HG02571 (cell line): Measurements from ENCODE around the gene IL17F.

Source experiments
- ATAC-seq: cut with Tn5 transposase; IDR thresholded peaks from one replicate; pipeline ENCODE4 v1.9.1; 2021; ENCODE audit warnings: mild to moderate bottlenecking, moderate library complexity; ENCODE audit not compliant: unreplicated experiment

IL17F gene

GRCh38 chr6:52244400-52244799, at the start of gene IL17F:
TSS of gene IL17F (minus strand) at chr6:52244500. CDS start at chr6:52244429, 71 bp downstream.
- no peak for ATAC-seq

DNA sequence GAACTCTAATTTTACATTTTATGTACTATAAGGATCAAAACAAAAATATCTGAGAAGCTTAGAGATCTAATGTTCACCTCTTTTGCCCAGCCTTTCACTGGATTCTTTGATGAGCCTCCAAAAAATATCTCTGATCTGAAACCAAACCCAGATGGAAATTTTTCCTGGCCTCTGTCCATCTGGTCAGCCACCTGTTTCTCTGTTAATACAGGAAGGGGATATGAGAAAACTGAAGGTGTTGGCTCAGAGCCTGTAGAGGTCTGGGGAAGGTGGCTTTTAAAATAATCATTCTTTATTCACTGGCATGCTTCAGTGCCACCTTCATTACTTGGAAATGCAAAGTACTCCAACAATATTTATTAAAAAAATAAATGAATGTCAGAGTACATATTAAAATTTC, 48.8 kb upstream of the IL17F start:
- ATAC-seq: no peak

DNA sequence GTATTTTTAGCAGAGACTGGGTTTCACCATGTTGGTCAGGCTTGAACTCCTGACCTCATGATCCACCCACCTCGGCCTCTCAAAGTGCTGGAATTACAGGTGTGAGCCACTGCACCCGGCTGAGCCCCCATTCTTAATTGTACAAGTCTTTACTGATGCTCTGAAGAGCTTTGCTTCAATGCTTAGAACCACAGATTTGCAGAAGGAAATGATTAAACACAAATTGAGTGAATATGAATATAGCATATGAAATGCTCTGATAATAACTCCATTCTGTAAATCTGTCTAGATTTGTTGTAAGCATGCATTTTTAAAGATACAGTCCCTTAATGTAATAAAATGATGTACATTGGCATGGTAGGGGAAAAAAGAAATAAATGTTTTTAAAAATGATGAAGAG, 44.5 kb upstream of the IL17F start:
- no peak for ATAC-seq

- no peak for ATAC-seq
These were observed 43.9 kb upstream of the IL17F start for GRCh38 chr6:52288216-52288615.

DNA sequence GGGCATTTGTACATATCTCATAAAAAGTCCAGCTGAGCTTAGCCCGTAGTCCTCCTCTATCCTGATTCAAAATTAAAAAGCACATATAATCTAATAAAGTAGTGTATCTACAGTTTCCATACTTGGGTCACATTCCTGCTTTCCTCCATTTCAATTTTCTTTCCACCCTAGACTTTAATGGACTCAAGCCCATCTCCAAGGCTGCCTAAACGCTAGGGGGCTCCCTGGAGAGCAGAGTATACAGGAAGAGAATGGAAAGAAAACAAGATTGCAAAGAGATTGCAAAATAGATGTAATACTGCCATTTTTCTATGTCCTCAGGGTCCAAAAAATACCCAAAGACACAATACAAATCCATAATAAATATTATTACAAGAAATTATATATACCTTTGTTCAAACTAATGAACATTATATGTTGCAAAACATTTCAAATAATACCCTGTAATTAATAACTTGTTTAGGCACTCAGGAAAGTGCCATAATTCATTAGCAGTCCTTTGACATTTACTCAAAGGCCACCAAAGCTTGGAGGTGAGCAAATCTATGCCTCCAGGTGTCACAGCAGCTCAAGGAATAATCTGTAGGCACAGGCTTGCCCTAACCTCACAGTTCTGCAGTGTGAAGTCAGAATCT, 42.6 kb upstream of the IL17F start:
- ATAC-seq: no peak

DNA sequence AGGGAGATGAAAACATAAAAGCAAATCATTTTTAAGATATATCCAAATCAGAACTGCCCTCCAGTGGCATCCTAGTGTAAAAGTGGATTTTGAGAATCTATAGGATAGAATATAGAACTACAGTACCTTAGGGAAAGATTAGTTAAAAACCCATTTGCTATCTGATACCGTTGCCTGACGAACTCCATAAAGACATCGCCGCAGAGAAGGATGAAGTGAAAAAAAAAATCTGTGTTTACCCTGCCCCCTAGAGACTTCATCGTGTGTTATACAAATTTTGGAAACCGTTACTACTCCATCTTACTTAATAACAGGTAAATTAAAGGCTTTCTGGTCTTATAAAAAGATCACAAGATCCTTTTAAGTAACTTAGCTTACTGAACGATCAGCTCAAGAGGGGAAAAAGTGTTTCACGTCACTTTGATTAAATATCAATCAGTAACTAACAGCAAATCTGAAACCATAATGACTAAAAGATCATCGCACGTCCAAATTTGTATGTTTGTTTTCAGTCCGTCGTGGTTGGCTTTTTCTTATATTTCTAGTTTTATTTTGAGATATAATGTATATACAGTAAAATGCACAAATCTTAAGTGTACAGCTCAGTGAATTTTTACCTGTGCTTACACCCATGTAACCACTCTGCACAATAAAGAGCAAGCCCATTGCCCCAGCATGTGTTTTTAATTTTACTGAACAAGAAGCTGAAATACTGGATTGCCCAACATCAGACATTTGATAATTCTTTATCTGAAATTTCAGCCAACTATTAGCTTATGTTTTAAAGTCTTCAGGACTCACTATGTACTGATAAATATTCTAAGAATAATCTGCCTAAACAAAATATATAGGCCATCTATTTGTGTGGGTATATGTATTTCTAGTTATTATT, 41.1 kb upstream of the IL17F start:
- no peak for ATAC-seq

- peak; percentile 97 for ATAC-seq
These were observed 40.3 kb upstream of the IL17F start, which contains the start of gene MCM3 for GRCh38 chr6:52284460-52285176. TSS of gene MCM3 (minus strand) at chr6:52284742. CDS start at chr6:52284674, 68 bp downstream.

GRCh38 chr6:52284131-52284459, 39.8 kb upstream of the IL17F start:
- no peak for ATAC-seq

DNA sequence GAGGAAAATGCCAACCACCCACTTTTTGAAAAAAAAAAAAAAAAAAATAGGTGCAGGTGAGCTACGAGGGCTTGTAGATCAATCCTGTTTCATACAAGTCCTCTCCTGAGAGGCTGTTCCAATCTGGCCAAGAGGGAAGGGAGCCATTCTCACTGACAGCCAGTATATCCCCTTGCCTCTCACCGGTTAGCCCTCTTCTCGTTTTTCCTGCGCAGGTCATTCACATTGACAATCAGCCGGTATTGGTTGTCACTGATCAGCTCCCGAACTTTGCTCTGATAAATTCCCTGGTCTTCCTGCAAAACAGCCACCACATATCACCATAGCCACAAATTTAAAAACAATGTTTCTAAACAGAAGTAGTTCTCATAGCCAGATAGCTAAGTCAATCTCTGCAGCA, 38.8 kb upstream of the IL17F start:
- ATAC-seq: no peak

DNA sequence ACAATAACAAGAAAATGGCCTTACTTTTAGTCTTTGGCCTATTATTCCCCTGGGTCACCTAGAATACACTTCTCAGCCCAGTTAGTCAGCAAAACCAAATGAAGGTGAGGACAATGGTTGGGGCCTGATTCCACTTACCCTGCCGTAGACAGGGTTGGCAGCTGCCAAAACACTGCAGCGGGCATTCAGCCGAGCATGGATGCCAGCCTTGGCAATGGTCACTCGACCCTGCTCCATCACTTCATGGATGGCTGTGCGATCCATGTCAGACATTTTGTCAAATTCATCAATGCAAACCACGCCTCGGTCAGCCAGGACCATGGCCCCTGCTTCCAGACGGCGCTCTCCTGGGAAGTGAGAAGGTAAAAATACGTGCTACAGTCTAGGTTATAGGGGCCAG, 31.8 kb upstream of the IL17F start:
- ATAC-seq: no peak

- no peak for ATAC-seq
These were observed 27.7 kb upstream of the IL17F start for GRCh38 chr6:52271852-52272460.

DNA sequence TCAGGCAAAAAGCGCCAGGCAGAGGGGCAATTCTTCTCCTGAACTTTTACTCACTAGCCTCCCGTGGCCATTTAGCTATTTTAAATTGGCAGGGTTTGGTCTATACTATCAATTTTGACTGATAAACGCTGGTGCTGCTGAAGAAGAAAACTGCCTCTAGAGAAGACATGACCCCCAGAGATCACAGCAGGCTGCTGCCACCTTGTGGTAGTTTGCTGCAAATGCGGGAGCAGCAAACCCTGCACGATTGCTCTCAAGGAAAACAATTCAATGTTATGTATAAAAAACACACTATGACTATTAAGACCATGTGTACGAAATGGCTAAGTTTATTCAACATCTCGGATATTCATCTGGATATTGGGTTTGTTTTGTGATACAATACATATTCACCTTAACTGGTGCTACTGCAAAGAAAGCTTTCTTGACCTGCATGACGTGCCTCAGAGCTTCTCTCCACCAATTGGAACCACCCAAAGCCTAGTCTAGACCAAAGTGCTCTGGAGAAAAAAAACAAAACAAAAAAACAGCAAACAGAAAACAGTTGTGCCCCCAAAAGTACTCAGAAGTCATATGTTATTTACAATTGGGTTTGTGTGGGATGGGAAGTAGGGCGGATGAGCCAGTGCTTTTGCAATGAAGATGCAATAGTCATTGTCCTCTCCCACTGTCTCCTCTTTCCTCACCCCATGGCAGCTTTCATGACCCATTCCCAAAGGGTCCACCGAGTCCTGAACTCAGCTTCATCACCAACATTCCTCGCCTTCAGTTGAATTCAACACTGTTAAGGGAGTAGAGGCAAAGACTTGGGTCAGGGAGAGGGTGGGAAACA, 19.6 kb upstream of the IL17F start:
- peak; percentile 50 for ATAC-seq

- no peak for ATAC-seq
These were observed 18.5 kb upstream of the IL17F start for GRCh38 chr6:52262620-52263344.

DNA sequence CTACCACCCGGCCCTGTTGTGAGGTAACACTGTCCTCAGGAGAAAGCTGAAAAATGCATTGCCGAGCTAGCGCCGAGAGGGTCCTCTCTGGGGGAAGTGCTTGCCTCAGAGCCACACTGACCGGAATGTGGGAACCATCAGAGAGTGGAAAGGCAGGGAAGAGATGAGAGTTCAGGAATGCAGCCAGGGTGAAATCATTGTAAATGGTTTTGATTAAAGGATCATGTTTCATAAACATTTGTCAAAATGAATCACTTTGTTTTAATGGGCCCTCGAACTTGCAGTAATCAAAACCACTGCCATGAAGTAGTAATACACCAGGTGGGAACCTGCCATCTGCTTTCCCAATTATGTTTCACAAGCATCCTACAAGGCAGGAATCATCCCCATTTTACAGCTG, 16.9 kb upstream of the IL17F start:
- no peak for ATAC-seq

DNA sequence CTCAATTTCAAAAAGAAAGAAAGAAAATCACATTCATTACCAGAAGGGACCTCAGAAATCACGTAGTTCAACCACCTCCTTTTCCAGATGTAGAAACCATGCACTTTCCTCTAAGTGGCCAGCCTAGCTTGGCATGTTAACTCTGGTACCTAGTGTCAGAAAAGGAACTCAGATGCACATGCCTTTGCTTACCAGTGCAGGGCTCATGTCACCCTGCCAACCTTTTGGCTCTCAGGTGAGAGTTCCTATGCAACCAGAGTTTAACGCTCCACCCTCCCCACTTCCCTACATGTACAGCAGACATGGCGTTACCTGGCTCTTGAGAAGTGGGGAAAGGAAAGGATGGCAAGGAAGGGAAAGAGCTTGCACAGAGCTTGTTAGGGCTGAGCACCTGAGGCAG, 16.3 kb upstream of the IL17F start:
- ATAC-seq: no peak

- ATAC-seq: no peak
These were observed 11.1 kb upstream of the IL17F start for GRCh38 chr6:52255434-52255833.

DNA sequence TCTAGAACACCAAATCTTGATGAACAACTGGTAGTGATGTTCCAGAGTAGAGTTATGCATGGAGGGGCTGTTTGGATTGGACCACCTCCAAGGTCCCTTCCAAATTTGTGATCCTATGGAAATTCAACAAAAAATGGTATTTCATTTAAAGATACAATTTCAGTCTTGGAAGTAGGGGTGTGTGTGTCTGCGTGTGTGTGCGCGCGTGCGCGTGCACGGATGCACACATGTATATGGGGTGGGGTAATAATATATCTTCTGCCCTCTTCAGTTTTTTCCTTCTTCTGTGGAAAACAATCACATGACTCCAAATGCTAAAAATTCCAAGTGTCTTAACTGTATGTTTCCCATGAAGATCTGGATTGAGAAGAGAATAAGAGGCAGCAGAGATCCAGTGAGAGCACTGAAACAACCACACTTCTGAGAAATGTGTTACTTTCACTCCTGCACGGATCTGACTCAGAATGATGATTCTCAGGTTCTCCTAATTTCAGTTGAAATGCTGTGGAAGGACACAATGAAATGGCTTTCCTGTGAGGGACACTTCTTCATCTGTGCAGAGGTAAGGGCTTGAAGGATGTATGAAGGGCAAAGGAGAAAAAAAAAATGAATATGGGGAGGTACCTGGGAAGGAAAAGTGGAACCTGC, 10.6 kb upstream of the IL17F start:
- no peak for ATAC-seq

GRCh38 chr6:52253494-52253893, 9.2 kb upstream of the IL17F start:
- no peak for ATAC-seq

GRCh38 chr6:52251113-52251512, 6.8 kb upstream of the IL17F start:
- ATAC-seq: no peak
